Measurements from ENCODE around the gene PPFIBP1.

Gene PPFIBP1

GRCh38 chr12:27673101-27673718 lies 149.2 kb downstream of the PPFIBP1 start:
- no peak for DNase-seq

- DNase-seq: no peak
These were observed 151.0 kb downstream of the PPFIBP1 start for GRCh38 chr12:27674989-27675388.

- DNase-seq: no peak
These were observed 156.6 kb downstream of the PPFIBP1 start for GRCh38 chr12:27680619-27681018.

DNA sequence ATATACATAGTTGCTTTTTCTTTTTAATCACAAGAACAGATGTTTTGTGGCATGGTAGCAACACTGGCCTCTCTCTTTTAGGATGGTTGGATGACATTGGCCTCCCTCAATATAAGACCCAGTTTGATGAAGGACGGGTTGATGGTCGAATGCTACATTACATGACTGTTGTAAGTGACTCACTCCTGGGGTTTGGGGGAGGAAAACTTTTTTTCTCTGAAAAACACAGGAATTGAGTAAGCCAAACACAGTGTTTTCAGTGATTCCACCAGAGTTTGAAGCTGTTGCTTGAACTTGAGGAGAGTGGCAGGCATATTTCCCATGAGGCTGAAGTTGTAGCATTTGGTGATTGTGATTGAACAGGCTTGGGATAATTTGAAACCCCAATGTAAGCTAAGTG lies 158.5 kb downstream of the PPFIBP1 start:
- peak; percentile 7 for DNase-seq

- no peak for DNase-seq
These were observed 161.3 kb downstream of the PPFIBP1 start for GRCh38 chr12:27685274-27685673.

DNA sequence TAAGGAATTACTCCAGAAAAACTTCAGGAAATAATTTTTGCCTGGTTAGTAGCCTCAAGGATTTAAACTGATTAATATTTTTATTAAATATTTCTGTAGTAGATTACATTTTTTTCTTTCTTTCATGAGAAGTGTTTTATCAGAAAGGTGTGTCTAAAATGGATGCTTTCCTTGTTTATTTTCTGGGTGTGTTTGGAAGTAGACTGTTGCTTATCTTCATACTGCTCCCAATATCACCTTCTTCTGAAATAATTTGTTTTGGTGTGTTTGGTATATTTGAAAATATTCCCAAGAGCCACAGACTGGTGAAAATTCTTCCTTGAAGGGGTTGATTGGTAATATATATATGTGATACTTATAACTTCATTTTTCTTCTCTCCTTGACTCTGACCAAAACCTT lies 162.1 kb downstream of the PPFIBP1 start:
- no peak for DNase-seq

- no peak for DNase-seq
These were observed 164.7 kb downstream of the PPFIBP1 start for GRCh38 chr12:27688671-27689070.

- no peak for DNase-seq
These were observed 165.7 kb downstream of the PPFIBP1 start for GRCh38 chr12:27689558-27690180.

DNA sequence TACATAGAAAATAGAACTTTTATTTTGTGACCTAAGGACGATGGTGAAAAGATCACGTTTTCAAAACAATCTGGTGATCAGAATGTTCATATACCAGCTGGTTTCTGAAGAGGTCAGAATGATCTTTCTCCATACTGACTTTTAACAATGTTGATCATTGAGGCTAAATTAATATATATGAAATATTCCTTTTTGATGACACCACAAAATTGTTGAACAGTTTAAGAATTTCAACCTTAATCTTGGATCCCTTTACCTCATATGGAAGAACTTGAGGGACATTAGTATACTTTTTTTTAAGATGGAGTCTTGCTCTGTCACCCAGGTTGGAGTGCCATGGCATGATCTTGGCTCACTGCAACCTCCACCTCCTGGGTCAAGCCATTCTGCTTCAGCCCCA lies 169.4 kb downstream of the PPFIBP1 start:
- no peak for DNase-seq

DNA sequence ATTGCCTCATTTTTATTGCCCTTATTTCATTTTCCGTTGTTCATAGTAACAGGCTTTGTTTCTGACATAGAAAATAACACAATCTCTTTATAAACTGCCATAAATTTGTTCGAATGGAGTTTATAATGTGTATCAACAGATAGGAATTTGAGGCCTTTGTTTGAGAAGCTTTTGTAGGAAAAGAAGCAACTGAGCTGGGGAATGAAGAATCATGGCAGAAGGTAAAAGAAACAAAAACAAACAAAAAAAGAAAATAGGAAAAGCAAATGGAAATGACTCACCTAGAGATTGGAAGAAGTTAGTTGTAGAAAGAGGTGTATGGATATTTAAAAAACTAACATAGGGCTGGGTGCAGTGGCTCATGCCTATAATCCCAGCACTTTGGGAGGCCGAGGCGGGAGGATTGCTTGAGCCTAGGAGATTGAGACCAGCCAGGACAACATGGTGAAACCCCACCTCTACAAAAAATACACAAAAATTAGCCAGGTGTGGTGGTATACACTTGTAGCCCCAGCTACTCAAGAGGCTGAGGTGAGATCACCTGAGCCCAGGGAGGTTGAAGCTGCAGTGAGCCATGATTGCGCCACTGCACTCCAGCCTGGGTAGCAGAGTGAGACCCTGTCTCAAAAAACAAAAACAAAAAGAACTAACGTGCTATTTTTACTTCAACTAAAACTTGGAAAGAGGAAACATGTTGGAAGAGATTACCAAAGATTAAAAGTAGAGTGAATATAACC lies 171.7 kb downstream of the PPFIBP1 start:
- no peak for DNase-seq

DNA sequence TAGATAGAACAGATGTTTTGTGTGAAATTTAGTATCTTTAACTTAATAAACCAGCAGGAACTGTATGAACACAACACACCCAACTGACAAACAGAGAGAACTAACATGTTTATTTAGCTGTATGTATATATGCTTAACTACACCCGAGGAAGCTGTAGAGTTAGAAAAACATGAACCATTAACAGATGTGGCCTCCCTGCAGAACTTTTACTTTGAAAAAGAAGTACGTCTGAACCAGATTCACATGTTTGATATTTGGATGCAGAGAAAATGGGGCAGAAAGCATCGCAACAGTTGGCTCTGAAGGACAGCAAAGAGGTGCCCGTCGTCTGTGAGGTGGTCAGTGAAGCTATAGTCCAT lies 172.3 kb downstream of the PPFIBP1 start, which contains the start of gene REP15:
Gene REP15 (plus strand): TSS at position 155 of the 360 bp plus-strand sequence. CDS start 116 bp downstream, at position 271.
- no peak for DNase-seq

- no peak for DNase-seq
These were observed 173.0 kb downstream of the PPFIBP1 start for GRCh38 chr12:27696864-27697564.

DNA sequence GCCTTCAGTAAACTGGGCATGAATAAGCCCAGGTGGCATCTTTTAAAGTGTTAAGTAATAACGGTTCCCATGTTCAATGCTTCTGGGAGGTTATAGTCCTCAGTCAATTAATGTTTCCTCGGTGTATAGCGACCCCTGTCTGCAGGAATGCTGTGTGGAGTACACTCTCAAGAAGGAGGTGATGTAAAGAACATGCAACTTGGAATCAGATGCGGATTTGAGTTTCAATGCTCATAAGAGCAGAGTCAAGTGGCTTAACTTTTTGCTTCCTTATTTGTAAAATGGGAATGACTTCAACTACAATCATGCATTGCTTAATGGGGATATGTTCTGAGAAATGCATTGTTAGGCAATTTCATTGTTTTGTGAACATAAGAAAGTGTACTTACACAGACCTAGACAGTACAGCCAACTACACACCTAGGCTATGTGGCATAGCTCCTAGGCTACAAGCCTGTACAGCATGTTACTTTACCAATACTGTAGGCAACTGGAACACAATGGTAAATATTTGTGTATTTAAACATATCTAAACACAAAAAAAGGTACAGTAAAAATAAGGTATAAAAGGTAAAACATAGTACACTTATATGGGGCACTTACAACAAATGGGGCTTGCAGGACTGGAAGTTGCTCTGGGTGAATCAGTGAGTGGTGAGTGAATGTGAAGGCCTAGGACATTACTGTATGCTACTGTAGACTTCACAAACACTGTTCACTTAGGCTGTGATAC lies 179.9 kb downstream of the PPFIBP1 start:
- peak; percentile 95 for DNase-seq

DNA sequence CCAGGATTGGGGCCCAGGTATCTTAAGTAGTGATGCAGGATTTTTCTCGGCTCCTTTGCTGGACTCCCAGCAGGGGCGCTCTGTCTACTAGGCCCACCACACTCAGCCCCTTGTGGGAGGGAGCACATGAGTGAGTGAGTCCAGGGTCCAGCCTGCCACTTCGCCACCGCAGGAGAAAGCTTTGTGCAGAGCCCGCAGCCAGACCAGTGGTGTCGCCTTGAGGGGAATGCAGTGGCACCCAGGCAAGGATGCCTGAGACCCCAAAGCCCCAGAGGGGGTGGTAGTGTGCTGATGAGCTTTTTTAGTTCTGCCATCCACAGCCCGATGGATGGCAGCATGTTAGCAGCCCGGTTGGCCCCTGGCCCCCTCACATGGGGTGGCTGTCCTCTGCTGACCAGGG lies 181.3 kb downstream of the PPFIBP1 start:
- DNase-seq: no peak

DNA sequence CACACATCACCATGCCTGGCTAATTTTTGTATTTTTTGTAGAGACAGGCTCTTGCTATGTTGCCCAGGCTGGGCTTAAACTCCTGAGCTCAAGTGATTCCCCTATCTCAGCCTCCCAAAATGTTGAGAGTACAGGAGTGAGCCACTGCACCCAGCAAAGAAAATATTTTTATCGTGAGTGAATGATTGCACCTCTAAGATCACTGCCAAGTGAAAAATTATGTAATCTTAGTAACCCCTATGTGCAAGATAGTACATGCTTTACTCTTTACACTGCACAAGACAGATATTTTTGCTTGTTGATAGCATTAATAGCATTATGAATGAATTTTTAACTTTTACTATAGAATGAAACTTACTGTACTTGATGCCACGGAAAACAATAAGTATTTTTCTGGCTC lies 183.2 kb downstream of the PPFIBP1 start:
- DNase-seq: no peak

DNA sequence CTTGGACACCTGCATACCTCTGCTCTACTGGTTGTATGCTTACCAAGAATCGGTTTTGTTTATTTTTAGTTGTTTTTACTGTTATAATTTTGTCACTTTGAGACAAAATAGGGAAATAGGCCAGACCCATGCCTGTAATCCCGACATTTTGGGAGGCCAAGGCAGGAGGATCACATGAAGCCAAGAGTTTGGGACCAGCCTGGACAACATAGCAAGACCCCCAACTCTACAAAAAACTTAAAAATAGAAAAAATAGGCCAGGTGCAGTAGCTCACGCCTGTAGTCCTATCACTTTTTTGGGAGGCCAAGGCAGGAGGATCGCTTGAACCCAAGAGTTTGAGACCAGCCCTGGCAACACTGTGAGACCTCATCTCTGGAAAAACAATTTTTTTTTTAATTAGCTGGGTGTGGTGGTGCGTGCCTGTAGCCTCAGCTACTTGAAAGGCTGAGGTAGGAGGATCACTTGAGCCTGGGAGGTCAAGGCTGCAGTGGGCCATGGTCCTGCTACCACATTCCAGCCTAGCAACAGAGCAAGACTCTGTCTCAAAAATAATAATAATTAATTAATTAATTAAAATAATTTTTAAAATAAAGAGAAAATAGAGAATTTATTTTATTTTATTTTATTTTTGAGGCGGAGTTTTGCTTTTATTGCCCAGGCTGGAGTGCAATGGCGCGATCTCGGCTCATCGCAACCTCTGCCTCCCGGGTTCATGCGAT lies 185.4 kb downstream of the PPFIBP1 start:
- DNase-seq: no peak

DNA sequence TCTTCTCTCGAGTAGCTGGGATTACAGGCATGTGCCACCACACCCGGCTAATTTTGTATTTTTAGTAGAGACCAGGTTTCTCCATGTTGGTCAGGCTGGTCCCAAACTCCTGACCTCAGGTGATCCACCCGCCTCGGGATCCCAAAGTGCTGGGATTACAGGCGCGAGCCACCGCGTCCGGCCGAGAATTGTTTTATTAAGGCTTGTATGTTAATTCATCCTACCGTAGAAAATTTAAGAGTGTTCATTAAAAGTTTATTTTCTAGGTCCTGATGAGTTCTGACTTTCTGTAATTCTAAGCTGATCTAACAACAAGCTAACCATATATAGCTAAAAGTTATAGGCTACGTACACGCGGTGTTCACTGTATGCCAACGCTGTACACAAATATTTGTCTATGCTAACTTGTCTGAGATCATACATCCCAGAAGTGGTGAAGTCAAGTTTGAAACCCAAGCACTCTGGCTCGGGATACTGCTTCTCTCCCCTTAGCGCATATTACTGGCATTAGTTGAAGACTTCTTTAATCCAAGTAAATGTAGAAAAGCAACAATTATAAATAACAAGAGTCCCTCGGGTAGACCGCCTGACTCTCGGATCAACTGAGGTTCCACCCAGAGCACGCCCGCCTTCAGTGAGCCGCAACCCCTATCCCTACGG lies 186.1 kb downstream of the PPFIBP1 start:
- peak; percentile 68 for DNase-seq

DNA sequence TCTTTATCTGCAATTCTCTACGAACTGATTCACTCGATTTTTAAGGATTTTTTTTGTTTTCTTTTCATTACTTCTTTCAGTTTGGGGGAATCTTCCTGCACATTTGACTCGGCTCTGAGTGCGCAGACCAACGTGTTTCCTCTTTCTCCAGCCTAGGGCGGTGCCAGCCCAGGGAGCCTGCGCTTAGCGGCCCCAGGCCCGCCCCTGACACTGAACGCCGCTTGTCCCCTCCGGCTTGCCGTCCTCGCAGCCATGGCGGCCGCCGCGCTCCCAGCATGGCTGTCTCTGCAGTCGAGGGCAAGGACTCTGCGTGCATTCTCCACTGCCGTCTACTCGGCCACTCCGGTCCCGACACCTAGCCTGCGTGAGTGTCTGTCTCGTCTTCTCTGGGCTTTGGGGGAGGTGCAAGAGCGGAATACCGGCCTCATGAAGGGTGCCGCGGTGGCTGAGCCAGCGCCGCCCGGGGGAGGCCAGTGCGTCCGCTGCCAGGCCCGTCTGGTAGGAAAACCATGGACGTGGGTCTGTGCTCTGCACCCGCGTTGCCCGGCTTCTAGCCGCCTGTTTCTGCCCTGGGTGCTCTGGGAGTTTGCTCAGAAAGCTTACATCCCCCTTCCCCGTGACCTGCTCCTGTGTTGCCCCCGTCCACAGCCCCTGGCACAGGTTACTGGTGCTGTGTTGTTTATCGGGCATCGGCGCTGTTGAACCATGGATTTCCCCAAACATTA lies 186.7 kb downstream of the PPFIBP1 start, which contains the start of gene MRPS35:
Gene MRPS35 (plus strand): TSS at position 241 of the 725 bp plus-strand sequence. CDS start 12 bp downstream, at position 253.
- DNase-seq: peak; percentile 94

- DNase-seq: no peak
These were observed 187.3 kb downstream of the PPFIBP1 start for GRCh38 chr12:27711317-27711682.

- no peak for DNase-seq
These were observed 188.0 kb downstream of the PPFIBP1 start for GRCh38 chr12:27711967-27712366.

DNA sequence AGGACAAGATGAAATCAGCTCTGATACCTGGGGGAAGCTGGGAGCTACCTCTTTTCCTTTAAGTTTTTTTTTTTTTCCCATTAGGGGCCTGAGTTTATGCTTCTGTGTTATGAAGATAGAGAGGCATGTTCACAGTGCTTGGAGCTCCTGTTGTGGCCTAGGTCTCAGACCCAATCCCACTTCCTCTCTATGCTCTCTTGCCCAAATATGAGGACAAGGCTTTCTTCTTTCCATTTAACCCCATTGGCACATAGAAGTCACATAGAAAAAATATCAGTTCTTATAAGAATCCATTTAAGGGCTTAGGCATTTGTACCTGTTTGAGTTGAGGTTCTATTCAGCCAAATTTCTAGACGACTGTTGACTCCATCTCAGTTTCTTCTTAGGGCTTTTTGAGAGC lies 199.2 kb downstream of the PPFIBP1 start:
- DNase-seq: no peak
